Measurements from ENCODE around the gene TAF4. TPM values are rescaled to one million over a fixed set of nuclear protein-coding genes. Genes with fewer than 3 reads are reported as not detected.
"Not testable (repeated sequence)": the region's sequence is repeated elsewhere in the genome, so short reads cannot be mapped to it uniquely, and the experiment has no call there.

Gene TAF4
- total and polyA plus RNA-seq, 7 experiments from 2014 or later: 0.74 to 43.7 (median 20.8) TPM

- ATAC-seq (no peak), DNase-seq (no peak)
- no peak overlapping the region for H3K4me3 ChIP-seq (ENCODE audit: low read length)
- H3K9me3 ChIP-seq (ENCODE audit: control insufficient read depth in 2 of 3, low read length in 3 of 3): no peaks in the 10 kb centered on the region
- H3K27ac ChIP-seq (ENCODE audit: low read depth, low read length): no peak overlapping the region
- H3K27ac Mint-ChIP-seq: peak overlapping the region in 4 of 9 donors; percentile 11 to 51 (median 32)
- POLR2A ChIA-PET: interaction anchor here (1.0 to 1.5 kb wide), 4 partner anchors 9 to 62 kb away, joined by 3 to 5 read pairs (median 3); no protein-coding TSS in a partner anchor
- H3K4me1 ChIP-seq (ENCODE audit: control insufficient read depth in 2 of 2, insufficient read depth in 2 of 2, low read length in 2 of 2): peaks cover 9 to 19% of the 10 kb centered on the region in 2 donors
- H3K27me3 Mint-ChIP-seq: no peaks in the 10 kb centered on the region
- no peaks in the 10 kb centered on the region for H3K9me3 Mint-ChIP-seq
- no peaks in the 10 kb centered on the region for H3K27me3 ChIP-seq (ENCODE audit: control insufficient read depth in 2 of 2, insufficient read depth in 2 of 2, low read length in 2 of 2)
- peaks cover 0 to 6% (median 0%) of the 10 kb centered on the region in 3 experiments for H3K36me3 ChIP-seq (ENCODE audit: control insufficient read depth in 2 of 3, insufficient read depth in 3 of 3, low read length in 3 of 3)
- peaks cover 0 to 15% (median 1%) of the 10 kb centered on the region in 5 donors for H3K36me3 Mint-ChIP-seq
- peaks cover 23 to 84% (median 74%) of the 10 kb centered on the region in 7 donors for H3K4me1 Mint-ChIP-seq
- CTCF ChIA-PET: no interaction called here
- peak overlapping the region in 6 of 10 donors; percentile 13 to 44 (median 32) for H3K4me3 Mint-ChIP-seq
- intact Hi-C loops (cut with micrococcal nuclease): no loop called here
Measured at GRCh38 chr20:62059401-62059800, 6.3 kb downstream of the TAF4 start.

DNA sequence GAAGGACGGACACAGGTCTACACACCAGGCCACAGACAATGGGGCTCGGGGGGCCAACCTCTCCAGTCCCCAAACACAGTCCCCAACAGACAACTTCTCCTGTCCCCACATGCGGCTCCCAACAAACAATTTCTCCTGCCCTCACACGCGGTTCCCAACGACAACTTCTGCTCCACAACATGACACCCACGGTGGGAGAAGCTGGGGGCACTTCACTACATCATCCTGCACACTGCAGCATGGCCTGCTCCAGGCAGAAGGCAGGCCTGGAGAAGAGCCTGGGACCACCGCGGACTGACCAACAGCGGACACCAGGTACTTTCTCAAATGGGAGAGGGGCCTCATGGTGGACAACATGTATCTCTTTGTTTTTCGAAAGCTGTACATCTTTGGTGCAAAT lies 6.7 kb downstream of the TAF4 start:
- H3K4me1 Mint-ChIP-seq: peaks cover 21 to 87% (median 75%) of the 10 kb centered on the region in 7 donors
- H3K27ac Mint-ChIP-seq: peak overlapping the region in 2 of 9 donors; percentile 48 to 51
- Histone ChIP-seq H3K4me1 (ENCODE audit: control insufficient read depth in 2 of 2, insufficient read depth in 2 of 2, low read length in 2 of 2) (peaks cover 6 to 17% of the 10 kb centered on the region in 2 donors), H3K4me3 (ENCODE audit: low read length) (no peak overlapping the region), H3K36me3 (ENCODE audit: control insufficient read depth in 2 of 3, insufficient read depth in 3 of 3, low read length in 3 of 3) (peaks cover 0 to 6% (median 0%) of the 10 kb centered on the region in 3 experiments), H3K9me3 (ENCODE audit: control insufficient read depth in 2 of 3, low read length in 3 of 3) (no peaks in the 10 kb centered on the region), H3K27me3 (ENCODE audit: control insufficient read depth in 2 of 2, insufficient read depth in 2 of 2, low read length in 2 of 2) (no peaks in the 10 kb centered on the region), H3K27ac (ENCODE audit: low read depth, low read length) (no peak overlapping the region)
- POLR2A ChIA-PET: interaction anchor here (1.0 to 1.2 kb wide), 2 partner anchors 10 to 63 kb away, joined by 3 to 5 read pairs; no protein-coding TSS in a partner anchor
- peaks cover 0 to 19% (median 1%) of the 10 kb centered on the region in 5 donors for H3K36me3 Mint-ChIP-seq
- CTCF ChIA-PET: no interaction called here
- H3K4me3 Mint-ChIP-seq: peak overlapping the region in 2 of 10 donors; percentile 34 to 44
- H3K27me3 Mint-ChIP-seq: no peaks in the 10 kb centered on the region
- no peaks in the 10 kb centered on the region for H3K9me3 Mint-ChIP-seq
- intact Hi-C loops (cut with micrococcal nuclease): no loop called here
- ATAC-seq (no peak), DNase-seq (no peak)

GRCh38 chr20:62056975-62057374 lies 8.7 kb downstream of the TAF4 start:
- no peak overlapping the region for H3K4me3 Mint-ChIP-seq
- intact Hi-C loops (cut with micrococcal nuclease): no loop called here
- ATAC-seq: no peak

DNA sequence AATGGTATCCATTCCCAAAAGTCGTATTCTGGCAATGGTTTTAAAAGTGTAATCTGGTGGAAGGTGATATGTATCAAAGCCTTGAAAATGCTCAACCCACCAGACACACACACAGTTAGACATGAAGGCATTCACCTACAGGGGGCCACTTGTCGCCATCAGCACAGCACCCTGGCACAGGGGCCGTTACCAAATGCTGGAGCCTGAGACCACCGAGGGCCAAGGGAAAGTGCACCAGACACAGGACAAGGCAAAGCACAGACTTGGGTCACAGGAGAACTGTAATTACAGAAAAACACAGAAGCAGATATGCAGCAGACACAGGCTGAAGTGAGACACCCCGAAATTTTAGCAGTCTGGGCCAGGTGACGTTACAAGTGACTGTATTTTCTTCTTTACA lies 9.3 kb downstream of the TAF4 start:
- Mint-ChIP-seq H3K4me1 (peaks cover 14 to 84% (median 55%) of the 10 kb centered on the region in 7 donors), H3K36me3 (peaks cover 0 to 10% (median 0%) of the 10 kb centered on the region in 5 donors), H3K27me3 (no peaks in the 10 kb centered on the region), H3K9me3 (no peaks in the 10 kb centered on the region), H3K27ac (peak overlapping the region in 2 of 9 donors; percentile 48 to 79), H3K4me3 (no peak overlapping the region)
- intact Hi-C loops (cut with micrococcal nuclease): no loop called here
- no peak overlapping the region for H3K4me3 ChIP-seq (ENCODE audit: low read length)
- no peak for ATAC-seq
- no peaks in the 10 kb centered on the region for H3K27me3 ChIP-seq (ENCODE audit: control insufficient read depth in 2 of 2, insufficient read depth in 2 of 2, low read length in 2 of 2)
- no peak overlapping the region for H3K27ac ChIP-seq (ENCODE audit: low read depth, low read length)
- H3K36me3 ChIP-seq (ENCODE audit: control insufficient read depth in 2 of 3, insufficient read depth in 3 of 3, low read length in 3 of 3): peaks cover 0 to 6% (median 0%) of the 10 kb centered on the region in 3 experiments
- H3K4me1 ChIP-seq (ENCODE audit: control insufficient read depth in 2 of 2, insufficient read depth in 2 of 2, low read length in 2 of 2): peaks cover 0 to 3% of the 10 kb centered on the region in 2 donors
- ChIA-PET CTCF (no interaction called here), POLR2A (no interaction called here)
- no peaks in the 10 kb centered on the region for H3K9me3 ChIP-seq (ENCODE audit: control insufficient read depth in 2 of 3, low read length in 3 of 3)
- no peak for DNase-seq

More at GRCh38 chr20:62056975-62057374, 8.7 kb downstream of the TAF4 start:
- H3K4me1 Mint-ChIP-seq: peaks cover 15 to 87% (median 57%) of the 10 kb centered on the region in 7 donors
- peaks cover 0 to 14% (median 0%) of the 10 kb centered on the region in 5 donors for H3K36me3 Mint-ChIP-seq
- ChIA-PET POLR2A (no interaction called here), CTCF (no interaction called here)
- H3K27me3 ChIP-seq (ENCODE audit: control insufficient read depth in 2 of 2, insufficient read depth in 2 of 2, low read length in 2 of 2): no peaks in the 10 kb centered on the region
- no peak overlapping the region for H3K4me3 ChIP-seq (ENCODE audit: low read length)
- DNase-seq: no peak
- no peaks in the 10 kb centered on the region for H3K9me3 ChIP-seq (ENCODE audit: control insufficient read depth in 2 of 3, low read length in 3 of 3)
- no peaks in the 10 kb centered on the region for H3K9me3 Mint-ChIP-seq
- H3K27ac Mint-ChIP-seq: no peak overlapping the region
- peaks cover 0 to 3% of the 10 kb centered on the region in 2 donors for H3K4me1 ChIP-seq (ENCODE audit: control insufficient read depth in 2 of 2, insufficient read depth in 2 of 2, low read length in 2 of 2)
- no peaks in the 10 kb centered on the region for H3K27me3 Mint-ChIP-seq
- H3K36me3 ChIP-seq (ENCODE audit: control insufficient read depth in 2 of 3, insufficient read depth in 3 of 3, low read length in 3 of 3): peaks cover 0 to 6% (median 0%) of the 10 kb centered on the region in 3 experiments
- no peak overlapping the region for H3K27ac ChIP-seq (ENCODE audit: low read depth, low read length)

DNA sequence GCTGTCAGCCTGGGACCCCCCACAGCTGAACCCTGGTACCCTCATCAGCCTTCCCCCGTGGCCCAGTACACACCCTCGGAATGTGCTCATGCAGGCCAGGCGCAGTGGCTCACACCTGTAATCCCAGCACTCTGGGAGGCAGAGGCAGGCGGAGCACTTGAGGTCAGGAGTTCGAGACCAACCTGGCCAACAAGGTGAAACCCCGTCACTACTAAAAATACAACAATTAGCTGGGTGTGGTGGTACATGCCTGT lies 9.9 kb downstream of the TAF4 start:
- H3K36me3 ChIP-seq (ENCODE audit: control insufficient read depth in 2 of 3, insufficient read depth in 3 of 3, low read length in 3 of 3); DNase-seq; H3K4me1 ChIP-seq (ENCODE audit: control insufficient read depth in 2 of 2, insufficient read depth in 2 of 2, low read length in 2 of 2); H3K27me3 Mint-ChIP-seq; POLR2A ChIA-PET; ATAC-seq; H3K9me3 Mint-ChIP-seq; H3K27ac ChIP-seq (ENCODE audit: low read depth, low read length); H3K4me3 Mint-ChIP-seq; CTCF ChIA-PET; H3K4me3 ChIP-seq (ENCODE audit: low read length); H3K27me3 ChIP-seq (ENCODE audit: control insufficient read depth in 2 of 2, insufficient read depth in 2 of 2, low read length in 2 of 2); intact Hi-C loops (cut with micrococcal nuclease); H3K9me3 ChIP-seq (ENCODE audit: control insufficient read depth in 2 of 3, low read length in 3 of 3): not testable (repeated sequence)
- Mint-ChIP-seq H3K4me1 (peaks cover 15 to 81% (median 50%) of the 10 kb centered on the region in 7 donors), H3K36me3 (peaks cover 0 to 10% (median 0%) of the 10 kb centered on the region in 5 donors), H3K27ac (peak overlapping the region in 1 of 9 donors; percentile 43)

GRCh38 chr20:62055106-62055861 lies 10.4 kb downstream of the TAF4 start:
- H3K27ac Mint-ChIP-seq: peak overlapping the region in 1 of 9 donors; percentile 12
- no peak overlapping the region for H3K4me3 Mint-ChIP-seq
- no peaks in the 10 kb centered on the region for H3K27me3 Mint-ChIP-seq
- no peaks in the 10 kb centered on the region for H3K27me3 ChIP-seq (ENCODE audit: control insufficient read depth in 2 of 2, insufficient read depth in 2 of 2, low read length in 2 of 2)
- H3K4me1 Mint-ChIP-seq: peaks cover 15 to 81% (median 50%) of the 10 kb centered on the region in 7 donors
- H3K4me1 ChIP-seq (ENCODE audit: control insufficient read depth in 2 of 2, insufficient read depth in 2 of 2, low read length in 2 of 2): peaks cover 0 to 3% of the 10 kb centered on the region in 2 donors
- ATAC-seq: no peak
- ChIA-PET CTCF (no interaction called here), POLR2A (no interaction called here)
- H3K27ac ChIP-seq (ENCODE audit: low read depth, low read length): no peak overlapping the region
- no peak for DNase-seq
- no peak overlapping the region for H3K4me3 ChIP-seq (ENCODE audit: low read length)
- peaks cover 0 to 6% (median 0%) of the 10 kb centered on the region in 3 experiments for H3K36me3 ChIP-seq (ENCODE audit: control insufficient read depth in 2 of 3, insufficient read depth in 3 of 3, low read length in 3 of 3)
- H3K9me3 Mint-ChIP-seq: no peaks in the 10 kb centered on the region
- H3K9me3 ChIP-seq (ENCODE audit: control insufficient read depth in 2 of 3, low read length in 3 of 3): no peaks in the 10 kb centered on the region
- intact Hi-C loops (cut with micrococcal nuclease): no loop called here
- H3K36me3 Mint-ChIP-seq: peaks cover 0 to 10% (median 0%) of the 10 kb centered on the region in 5 donors

Measured in naive thymus-derived CD4-positive, alpha-beta T cell (primary cell).